Measurements from ENCODE around the gene PHACTR1.

GRCh38 chr6:12718015-12718414 is 1.4 kb downstream of the PHACTR1 start:
- TF ChIP-seq TAF1 (IDR thresholded peaks at IDR 0.05; ENCODE audit: low read depth) (no peak), ZBTB7A (IDR thresholded peaks at IDR 0.05; ENCODE audit: low read depth) (no peak), RAD21 (IDR thresholded peaks at IDR 0.05; ENCODE audit: low read depth) (no peak), MAX (IDR thresholded peaks at IDR 0.05) (no peak), REST (IDR thresholded peaks at IDR 0.05; ENCODE audit: low read depth) (no peak), TCF12 (IDR thresholded peaks at IDR 0.05; ENCODE audit: low read depth) (no peak)

All from Ishikawa (cell line).